HG03095 (cell line): ENCODE results near the gene PTPN13.
"Not testable (repeated sequence)": the region's sequence is repeated elsewhere in the genome, so short reads cannot be mapped to it uniquely, and the experiment has no call there.

Experiments
- ATAC-seq: cut with Tn5 transposase; IDR thresholded peaks from one replicate; pipeline ENCODE4 v1.9.1; 2021; ENCODE audit warnings: moderate library complexity; ENCODE audit not compliant: unreplicated experiment

Gene PTPN13

GRCh38 chr4:86706923-86707597 lies 112.9 kb downstream of the PTPN13 start:
- no peak for ATAC-seq

DNA sequence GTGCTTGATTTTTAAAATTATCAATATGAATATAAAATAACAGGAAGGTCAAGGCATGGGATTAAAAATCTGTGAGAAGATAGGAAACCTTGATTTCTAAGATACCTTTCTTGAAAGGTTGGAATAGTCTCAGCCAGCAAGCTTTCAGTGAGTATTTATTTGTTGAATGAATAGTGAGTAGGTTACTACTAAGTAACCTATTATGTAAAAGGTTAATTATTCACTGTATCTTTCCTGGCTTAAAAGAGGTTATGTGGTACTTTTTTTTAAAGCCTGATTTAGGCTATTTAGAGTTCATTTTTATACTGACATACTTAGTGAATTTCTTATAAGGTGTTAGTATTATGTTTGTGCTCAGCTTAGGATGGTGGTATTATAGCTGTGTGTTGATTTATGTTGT lies 123.5 kb downstream of the PTPN13 start:
- ATAC-seq = no peak

DNA sequence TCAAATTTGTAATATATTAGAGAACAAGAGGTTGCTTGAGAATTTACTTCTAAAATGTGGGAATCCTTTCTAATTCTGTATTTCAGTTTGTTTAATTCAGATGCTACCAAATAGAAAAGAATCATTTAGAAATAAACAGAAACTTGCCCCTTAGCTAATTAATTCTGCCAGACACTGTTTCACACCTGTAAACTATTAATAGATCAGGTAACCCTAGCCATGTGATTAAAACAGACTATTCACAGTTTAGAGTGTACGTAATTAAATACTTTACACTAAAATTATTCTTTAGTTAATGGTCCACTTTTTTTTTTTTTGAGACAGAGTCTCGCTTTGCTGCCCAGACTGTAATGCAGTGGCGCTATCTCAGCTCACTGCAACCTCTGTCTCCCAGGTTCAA lies 124.0 kb downstream of the PTPN13 start:
- no peak for ATAC-seq

- ATAC-seq = not testable (repeated sequence)
These were observed 125.0 kb downstream of the PTPN13 start for GRCh38 chr4:86719149-86719548.

GRCh38 chr4:86720508-86721068 lies 126.5 kb downstream of the PTPN13 start:
- ATAC-seq = no peak

DNA sequence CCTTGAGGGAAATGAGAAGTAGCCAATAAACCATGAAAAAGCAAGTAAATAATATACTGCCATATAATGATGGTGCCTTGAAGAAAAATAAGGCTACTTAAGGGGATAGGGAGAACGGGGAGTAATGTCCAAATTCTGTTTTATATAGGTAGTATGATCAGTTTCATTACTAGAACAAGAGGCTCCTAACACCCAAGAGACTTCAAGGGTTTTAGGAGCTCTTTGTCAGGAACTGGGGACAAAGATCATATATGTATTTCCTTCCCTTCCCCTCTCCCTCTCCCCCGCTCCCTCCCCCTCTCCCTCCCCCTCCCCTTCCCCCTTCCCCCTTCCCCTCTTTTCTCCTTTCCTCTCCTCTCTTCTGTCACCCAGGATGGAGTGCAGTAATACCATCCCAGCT lies 127.3 kb downstream of the PTPN13 start:
- no peak for ATAC-seq

DNA sequence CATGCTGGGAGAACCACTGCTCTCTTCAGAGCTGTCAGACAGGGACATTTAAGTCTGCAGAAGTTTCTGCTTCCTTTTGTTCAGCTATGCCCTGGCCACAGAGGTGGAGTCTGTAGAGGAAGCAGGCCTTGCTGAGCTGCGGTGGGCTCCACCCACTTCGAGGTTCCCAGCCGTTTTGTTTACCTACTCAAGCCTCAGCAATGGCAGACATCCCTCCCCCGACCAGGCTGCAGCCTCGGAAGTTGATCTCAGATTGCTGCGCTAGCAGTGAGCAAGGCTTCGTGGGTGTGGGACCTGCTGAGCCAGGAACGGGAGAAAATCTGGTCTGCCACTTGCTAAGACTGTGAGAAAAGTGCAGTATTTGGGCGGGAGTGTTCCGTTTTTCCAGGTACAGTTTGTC lies 136.2 kb downstream of the PTPN13 start:
- no peak for ATAC-seq

GRCh38 chr4:86737244-86737643 lies 143.1 kb downstream of the PTPN13 start:
- ATAC-seq = no peak

DNA sequence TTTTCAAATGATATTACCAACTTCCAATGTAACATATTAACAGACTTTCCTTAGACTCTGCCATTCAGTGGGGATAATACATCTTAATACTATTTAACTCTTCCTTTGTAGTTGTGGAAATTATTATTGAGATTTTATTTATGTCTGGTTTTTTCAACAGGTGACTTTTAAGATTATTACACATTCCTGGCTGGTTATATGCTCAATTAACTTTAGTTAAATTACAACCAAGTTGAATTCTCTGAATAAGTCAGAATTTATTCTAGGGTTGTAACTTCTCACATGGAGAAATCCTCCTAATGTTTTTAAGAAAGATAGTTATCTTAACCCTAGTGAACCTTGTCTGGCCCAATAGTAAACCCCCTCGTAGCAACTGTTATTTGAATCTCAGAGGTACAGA lies 147.7 kb downstream of the PTPN13 start:
- no peak for ATAC-seq

- ATAC-seq = no peak
These were observed 150.5 kb downstream of the PTPN13 start for GRCh38 chr4:86744570-86744969.

DNA sequence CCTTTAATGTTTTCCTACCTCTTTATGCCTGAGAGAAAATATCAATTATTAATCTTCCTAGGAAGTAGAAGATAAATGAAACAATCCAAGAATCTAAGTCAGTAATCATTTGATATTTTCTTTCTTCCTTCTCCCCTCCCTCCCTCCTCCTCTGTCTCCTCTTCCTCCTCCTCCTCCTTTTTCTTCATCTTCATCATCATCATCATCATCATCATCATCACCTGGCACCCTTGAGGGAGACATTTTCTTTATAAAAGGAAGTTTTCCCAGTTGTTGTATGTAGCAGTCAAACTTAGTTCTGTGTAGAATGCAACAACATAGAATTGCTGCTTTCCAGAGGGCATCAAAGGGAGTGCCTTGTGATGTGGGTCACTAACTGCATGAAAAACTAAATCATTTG lies 155.0 kb downstream of the PTPN13 start:
- no peak for ATAC-seq

DNA sequence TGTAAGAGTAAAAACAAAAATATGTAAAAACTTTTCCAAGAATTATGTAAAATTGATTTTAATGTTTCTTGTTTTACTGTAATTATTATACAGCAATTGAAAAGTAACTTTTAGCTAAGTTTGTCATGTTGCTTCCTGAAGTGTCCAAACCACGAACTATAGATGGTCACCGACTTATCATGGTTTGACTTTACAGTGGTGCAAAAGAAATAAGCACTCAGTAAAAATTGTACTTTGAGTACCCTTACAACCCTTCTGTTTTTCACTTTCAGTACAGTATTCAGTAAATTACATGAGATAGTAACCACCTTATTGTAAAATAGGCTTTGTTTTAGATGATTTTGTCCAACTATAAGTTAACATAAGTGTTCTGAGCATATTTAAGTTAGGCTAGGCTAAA lies 161.3 kb downstream of the PTPN13 start:
- no peak for ATAC-seq

- ATAC-seq = no peak
These were observed 163.4 kb downstream of the PTPN13 start for GRCh38 chr4:86757468-86757867.

DNA sequence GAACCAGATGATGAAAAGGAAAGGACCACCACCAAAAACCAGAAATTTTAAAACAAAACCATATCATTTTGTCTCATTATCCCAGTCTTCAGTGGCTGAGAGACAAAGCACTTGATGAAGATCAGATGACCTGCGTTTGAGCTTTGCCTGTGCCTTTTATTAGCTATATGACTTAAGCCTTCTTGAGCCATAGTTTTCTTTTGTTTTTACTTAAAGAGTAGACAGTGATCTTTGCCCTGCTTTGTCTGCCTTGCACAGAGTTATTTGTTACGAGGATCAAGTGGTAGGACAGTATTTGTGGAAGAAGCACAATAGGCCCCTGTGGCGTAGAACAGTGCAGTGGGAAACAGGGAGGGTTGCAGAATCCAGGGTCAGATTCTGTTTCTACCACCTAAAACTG lies 165.2 kb downstream of the PTPN13 start:
- ATAC-seq = no peak

DNA sequence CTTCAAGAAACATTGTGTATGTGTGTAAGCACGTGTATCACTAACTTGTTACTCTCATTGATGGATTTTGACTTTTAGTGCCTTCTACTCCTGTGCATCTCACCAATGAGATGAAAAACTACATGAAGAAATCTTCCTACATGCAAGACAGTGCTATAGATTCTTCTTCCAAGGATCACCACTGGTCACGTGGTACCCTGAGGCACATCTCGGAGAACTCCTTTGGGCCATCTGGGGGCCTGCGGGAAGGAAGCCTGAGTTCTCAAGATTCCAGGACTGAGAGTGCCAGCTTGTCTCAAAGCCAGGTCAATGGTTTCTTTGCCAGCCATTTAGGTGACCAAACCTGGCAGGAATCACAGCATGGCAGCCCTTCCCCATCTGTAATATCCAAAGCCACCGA lies 168.5 kb downstream of the PTPN13 start:
- no peak for ATAC-seq

GRCh38 chr4:86769794-86770193 lies 175.7 kb downstream of the PTPN13 start:
- ATAC-seq = no peak

DNA sequence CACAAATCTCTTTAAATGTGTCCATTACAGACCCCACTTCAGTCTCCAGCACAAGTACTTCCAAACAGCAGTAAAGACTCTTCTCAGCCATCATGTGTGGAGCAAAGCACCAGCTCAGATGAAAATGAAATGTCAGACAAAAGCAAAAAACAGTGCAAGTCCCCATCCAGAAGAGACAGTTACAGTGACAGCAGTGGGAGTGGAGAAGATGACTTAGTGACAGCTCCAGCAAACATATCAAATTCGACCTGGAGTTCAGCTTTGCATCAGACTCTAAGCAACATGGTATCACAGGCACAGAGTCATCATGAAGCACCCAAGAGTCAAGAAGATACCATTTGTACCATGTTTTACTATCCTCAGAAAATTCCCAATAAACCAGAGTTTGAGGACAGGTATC lies 177.0 kb downstream of the PTPN13 start:
- ATAC-seq = no peak

DNA sequence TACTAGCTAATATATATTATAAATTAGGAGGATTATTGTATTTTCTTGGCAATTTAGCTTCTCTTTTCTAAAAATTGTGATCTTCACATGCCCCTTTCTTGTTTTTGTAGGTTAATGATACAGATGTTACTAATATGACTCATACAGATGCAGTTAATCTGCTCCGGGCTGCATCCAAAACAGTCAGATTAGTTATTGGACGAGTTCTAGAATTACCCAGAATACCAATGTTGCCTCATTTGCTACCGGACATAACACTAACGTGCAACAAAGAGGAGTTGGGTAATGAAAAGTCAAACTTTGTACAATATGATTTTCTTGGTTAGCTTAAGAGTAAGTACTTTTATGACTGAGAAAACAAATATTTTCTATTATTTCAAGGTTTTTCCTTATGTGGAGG lies 180.9 kb downstream of the PTPN13 start:
- no peak for ATAC-seq

DNA sequence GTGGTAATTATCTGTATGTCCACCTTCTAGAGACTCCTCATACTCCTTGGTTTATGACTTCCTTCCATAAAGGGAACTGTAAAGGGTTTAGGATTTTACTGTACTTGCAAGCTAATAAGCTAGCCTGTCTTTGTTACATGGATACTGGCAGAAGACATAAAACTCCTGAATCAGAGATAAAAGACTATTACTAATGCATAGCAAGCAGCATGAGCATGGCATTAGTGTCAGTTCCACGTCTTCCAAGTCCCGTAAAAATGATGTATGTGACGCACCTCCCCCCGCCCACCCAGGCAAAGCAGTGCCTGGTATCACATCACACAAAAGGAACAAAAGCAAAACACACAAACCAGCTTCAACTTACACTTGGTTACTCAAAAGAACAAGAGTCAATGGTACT lies 184.1 kb downstream of the PTPN13 start:
- no peak for ATAC-seq

GRCh38 chr4:86788826-86789225 lies 194.7 kb downstream of the PTPN13 start:
- no peak for ATAC-seq

DNA sequence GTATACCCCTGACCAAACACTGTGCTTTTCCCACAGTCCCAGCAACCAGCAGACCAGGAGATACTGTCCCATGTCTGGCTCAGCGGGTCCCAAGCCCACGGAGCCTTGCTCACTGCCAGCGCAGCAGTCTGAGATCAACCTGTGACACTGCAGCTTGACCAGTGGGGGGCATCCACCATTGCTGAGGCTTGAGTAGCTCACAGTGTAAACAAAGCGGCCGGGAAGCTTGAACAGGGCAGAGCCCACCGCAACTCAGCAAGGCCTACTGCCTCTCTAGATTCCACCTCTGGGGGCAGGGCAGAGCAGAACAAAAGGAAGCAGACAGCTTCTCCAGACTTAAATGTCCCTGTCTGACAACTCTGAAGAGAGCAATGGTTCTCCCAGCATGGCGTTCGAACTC lies 197.0 kb downstream of the PTPN13 start:
- ATAC-seq = no peak

DNA sequence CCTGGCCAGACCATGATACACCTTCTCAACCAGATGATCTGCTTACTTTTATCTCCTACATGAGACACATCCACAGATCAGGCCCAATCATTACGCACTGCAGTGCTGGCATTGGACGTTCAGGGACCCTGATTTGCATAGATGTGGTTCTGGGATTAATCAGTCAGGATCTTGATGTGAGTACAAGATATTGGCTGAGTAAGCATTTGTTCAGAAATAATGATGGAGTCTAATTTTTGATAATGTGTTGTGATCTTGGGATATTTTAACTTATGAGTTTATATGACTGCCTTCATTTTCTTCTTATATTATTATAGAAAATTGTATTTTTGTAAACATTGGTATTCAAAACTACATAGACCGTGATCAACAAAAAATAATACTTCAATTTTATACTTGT lies 215.7 kb downstream of the PTPN13 start:
- ATAC-seq = no peak

- no peak for ATAC-seq
These were observed 216.7 kb downstream of the PTPN13 start for GRCh38 chr4:86810847-86811246.
